Measurements from ENCODE around the gene DESI2.

DNA sequence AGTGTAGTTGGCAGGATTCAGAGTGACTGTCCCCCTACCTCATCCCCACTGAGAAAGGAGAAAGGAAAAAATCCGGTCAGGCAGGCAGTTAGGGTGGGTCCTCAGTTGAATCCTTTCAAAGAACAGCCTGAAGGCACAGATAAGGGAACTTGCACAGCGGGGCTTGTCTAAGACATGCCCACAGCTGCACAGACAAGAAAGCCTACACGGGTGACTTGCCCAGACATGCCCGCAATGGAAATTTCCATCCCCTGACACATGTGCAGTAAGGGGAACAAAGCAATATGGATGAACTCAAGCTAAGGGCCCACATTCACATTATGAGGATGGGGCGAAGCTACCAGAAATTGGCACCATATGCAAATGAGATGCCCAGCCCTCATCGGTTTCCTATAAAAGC lies 82.5 kb downstream of the DESI2 start:
- TF ChIP-seq, protein P1, sequence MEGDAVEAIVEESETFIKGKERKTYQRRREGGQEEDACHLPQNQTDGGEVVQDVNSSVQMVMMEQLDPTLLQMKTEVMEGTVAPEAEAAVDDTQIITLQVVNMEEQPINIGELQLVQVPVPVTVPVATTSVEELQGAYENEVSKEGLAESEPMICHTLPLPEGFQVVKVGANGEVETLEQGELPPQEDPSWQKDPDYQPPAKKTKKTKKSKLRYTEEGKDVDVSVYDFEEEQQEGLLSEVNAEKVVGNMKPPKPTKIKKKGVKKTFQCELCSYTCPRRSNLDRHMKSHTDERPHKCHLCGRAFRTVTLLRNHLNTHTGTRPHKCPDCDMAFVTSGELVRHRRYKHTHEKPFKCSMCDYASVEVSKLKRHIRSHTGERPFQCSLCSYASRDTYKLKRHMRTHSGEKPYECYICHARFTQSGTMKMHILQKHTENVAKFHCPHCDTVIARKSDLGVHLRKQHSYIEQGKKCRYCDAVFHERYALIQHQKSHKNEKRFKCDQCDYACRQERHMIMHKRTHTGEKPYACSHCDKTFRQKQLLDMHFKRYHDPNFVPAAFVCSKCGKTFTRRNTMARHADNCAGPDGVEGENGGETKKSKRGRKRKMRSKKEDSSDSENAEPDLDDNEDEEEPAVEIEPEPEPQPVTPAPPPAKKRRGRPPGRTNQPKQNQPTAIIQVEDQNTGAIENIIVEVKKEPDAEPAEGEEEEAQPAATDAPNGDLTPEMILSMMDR (IDR thresholded peaks at IDR 0.05): no peak
- TF ChIP-seq POLR2AphosphoS5 (IDR thresholded peaks at IDR 0.05) (no peak), POLR2A (IDR thresholded peaks at IDR 0.05) (no peak), EP300 (IDR thresholded peaks at IDR 0.05) (no peak)

Data from sigmoid colon (tissue), 4 donors.